Measurements from ENCODE around the gene FADS2.

The FADS2 gene

DNA sequence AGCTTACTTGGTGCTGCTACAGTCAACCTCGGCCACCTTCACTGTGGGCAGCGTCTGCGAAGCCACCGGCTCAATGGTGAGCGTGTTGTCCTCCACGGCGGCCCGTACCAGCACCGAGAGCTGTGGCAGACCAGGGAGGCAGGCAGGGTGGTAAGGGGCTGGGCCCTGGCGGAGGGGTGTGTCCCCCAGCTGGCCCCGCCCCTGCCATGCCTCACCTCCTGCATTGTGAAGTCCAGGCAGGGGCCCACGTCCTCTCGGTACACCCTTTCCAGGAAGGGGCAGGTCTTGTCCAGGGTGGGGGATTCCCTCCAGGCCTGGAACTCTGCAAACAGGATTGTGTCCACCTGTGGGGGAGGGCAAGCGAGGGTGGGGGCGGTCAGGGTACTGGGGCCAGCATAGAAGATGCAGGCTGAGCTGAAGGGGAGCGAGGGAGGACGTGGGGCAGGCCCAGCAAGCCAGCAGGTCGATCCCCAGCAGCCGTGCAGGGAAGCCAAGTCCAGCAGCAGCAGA is 76.5 kb downstream of the FADS2 start:
- DNase-seq, result no peak

DNA sequence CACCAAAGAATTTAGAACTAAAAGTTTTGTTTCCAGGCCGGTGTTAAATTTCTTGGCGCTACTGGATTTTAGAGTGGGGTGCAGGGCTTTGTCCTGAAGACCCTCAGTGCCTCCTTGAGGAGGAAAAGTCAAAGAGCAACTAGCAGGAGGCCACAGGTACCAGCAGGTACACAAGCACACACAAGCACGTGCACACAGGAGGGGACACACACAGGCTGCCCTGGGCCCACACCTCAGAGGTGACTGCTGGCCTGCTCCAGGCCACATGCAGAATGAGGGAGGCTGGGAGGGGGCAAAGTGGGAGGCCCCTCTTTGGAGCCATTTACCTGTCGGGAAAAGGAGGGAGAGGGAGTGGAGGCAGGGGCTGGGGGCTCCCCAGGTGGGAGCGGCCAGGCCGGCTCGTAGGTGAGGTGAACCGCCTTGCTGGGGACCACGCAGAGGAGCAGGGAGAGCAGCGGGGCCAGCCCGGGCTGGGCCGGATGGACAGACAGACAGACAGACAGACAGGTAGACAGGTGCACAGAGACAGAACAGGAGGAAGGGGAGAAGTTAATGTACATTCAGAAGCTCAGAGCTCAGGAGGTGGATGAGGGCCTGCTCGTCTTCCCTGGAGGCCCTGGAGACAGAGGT is 77.1 kb downstream of the FADS2 start:
- DNase-seq, result no peak

DNA sequence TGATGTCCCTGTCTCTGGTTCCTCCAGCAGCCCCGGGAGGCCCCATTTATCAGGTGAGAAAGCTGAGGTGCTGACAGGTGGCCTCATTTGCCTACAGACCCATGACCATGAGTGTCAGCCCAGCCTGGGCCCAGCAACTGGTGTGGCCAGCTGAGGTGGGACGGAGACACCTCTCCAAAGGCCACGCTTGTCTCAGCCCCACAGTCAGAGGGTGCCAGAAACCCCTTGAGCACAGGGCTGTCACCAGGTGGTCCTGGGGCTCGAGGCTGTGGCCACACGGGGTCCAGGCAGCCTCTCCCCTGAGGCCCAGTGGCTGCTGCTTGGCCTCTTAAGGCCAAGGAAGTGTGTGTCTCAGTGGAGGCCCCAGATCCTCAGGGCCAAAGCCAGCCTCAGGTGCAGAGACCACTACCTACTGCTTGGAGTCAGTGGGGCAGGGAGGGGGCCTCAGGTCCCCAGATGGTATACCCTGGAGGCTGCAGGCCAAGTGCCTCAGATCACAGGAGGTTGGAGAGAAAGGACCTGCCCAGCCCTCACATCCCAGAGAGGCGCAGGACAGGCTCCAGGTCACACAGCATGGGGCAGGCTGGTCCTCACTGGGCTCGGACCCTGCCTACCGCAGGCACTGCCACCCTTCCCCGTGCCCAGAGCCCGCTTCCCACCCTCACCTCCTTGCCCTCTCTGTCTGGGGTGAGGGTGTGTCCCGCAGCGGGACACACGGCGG is 77.9 kb downstream of the FADS2 start:
- DNase-seq, result no peak

DNA sequence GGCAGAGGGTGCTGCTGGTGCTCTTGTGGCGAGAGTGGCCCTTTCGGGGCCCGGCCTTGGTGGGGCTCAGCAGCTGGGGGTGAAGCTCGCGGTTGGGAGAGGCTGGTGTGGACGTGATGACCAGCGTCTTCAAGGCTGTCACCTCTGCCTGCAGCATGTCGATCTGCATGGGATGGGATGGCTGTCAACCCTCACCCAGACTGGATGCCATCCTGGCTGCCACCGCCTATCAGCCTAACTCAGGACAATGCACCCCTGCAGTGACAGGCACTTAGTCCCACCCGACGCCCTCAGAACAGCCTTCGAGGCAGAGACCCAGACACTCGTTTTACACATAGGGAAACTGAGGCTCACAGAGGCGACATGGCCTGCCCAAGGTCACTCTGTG is 78.4 kb downstream of the FADS2 start:
- no peak for DNase-seq

DNA sequence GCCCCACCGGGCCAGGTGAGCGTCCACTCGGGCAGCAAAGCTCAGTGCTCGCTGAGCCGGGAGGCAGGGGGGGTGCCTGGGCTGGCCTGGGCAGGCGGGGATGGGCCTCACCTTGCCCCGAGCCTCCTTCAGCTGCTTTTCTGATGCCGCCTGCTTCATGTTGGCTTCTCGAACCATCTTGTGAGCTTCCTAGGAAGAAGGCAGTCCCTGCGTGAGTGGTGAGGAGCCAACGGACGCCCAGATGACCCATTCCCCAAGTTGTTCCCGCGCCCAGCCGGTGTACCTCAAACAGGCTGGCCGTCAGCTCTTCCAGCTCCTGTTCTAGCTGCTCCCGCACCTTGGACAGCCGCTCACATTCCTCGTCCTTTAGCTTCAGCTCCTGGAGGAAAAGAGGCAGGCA is 79.2 kb downstream of the FADS2 start:
- DNase-seq, result no peak

DNA sequence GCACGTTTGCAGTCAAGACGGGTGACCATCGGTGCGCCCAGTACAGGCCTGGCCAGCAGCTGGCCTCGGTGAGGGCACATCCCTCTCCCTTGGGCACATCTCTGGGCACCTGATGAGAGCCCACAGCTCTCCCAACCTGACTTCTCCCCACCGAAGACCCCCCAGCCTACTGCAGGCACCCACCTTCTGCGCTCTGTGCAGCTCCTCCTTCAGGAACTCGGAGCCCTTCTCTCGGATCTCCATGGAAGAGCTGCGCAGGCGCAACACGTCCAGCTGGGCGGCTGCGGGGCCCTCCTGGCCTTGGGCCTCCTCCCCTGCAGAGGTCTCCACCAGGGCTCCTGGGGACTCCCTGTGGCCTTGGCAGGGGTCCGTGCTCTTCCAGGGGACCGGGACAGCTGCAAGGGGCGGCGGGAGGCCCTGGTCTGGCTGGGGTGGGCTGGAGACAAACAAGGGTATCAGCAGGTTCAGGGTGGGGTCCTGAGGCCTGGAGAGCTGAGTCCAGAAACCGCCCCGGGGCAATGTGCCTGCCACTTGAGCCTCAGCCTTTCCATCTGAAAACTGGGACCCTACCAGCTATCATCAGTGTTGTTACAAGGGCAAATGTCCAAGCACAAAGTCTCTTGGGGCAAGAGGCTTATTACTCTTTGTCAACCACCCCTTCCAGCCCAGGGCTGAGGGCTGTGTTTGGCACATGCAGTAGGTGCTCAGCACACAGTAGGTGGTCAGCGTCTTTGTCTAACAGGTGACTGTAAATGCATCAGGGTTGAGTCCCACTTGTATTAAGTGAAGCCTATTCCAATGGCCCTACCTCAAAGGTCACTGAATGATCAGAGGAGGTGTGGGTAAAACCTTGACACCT is 80.0 kb downstream of the FADS2 start:
- DNase-seq, result no peak

DNA sequence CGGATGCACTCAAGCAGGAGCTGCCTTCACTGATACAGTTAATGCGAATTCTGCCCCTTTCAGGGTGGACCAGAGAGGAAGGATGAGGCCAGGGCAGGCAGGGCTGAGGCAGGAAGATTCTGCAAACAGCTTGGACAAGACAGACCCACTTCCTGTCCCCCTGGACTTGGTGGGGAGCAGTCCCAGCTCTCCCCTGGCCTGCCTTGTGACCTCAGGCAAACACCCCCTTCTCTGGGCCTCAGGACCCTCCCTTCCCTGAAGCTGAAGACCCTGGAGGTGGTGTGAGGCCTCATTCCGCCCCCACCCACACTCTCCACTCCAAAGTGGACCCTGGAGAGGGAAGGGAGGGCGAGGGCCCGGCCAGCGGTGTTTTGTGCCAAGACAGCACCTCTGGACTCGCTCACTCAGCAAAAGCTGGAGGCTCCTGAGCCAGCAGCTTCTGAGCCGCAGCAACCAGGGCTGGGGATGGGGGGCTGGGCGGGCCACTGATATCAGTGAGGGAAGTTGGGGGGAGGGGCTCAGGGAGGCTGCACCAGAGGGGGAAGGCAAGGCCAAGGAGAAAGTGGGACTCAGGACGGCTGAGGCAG is 80.7 kb downstream of the FADS2 start:
- DNase-seq, result peak in 20 of 51 donors; percentile 12 to 55 (median 30)

DNA sequence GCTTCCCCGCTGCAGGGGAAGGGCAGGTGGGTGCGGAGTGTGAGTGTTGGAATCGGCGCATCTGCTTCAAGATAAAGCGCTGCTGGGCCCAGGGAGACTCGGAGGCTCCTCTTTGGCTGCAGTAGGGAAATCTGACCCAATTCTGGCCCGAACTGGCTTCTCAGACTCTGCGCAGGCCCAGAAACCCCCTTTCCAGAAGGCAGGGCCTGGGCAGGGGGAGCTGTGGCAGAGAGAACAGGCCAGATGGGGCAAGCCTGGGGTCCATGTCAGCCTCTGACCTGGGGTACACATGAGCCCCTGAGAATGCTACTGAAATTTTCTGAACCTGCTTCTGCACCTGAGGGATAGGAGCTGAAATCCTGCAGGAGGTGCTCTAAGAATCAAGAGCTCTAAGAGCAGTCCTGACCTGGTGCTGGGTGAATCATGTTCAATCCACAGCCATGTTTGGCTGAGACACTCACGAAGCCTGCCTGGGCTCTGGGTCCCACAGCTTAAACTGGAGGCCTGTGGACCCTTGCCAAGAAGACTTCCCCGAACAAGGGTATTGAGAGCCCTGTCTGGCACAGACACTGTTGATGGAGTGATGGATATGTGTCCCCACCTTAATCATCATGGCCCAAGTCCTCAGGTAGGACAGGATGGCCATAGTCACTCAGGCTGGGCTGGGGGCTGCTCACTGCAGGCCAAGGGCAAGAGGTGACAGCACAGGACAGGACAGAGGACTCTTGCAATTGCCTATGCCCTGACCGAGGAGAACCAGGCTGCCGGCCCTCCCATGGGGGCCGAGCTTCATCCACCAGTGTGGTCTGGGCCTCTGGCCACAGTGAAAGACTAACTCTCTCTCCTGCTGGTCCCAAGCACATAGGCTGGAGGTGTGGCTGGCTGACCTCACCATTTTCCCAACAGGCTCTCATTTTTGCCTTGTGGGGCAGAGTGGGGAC is 82.4 kb downstream of the FADS2 start:
- no peak for DNase-seq

DNA sequence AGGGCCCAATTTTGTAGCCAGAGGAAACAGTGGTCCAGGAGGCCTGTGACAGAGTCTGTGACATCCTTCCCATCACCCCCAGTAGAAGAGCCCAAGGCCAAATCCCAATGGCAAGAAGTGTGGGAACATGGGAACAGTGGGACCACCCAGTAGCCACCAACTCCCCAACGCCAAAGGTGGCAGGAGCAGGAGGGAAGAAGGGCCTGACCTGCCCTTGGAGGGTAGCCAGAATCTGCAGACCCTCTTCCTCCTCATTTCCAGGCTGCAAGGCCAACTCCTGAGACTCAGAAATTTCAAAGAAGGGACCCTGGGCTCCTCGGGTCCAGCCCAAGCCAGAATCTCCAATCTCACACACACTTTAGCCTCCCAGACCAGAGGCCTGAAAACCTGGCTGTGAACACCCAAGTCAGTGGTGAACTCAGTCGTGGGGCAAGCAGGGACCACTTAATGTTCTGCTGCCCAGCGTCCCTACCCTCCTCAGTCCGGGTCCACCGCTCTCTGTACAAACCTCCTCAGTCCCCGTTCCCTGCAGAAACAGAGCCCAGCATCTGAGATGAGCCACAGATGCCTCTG is 83.1 kb downstream of the FADS2 start:
- no peak for DNase-seq

DNA sequence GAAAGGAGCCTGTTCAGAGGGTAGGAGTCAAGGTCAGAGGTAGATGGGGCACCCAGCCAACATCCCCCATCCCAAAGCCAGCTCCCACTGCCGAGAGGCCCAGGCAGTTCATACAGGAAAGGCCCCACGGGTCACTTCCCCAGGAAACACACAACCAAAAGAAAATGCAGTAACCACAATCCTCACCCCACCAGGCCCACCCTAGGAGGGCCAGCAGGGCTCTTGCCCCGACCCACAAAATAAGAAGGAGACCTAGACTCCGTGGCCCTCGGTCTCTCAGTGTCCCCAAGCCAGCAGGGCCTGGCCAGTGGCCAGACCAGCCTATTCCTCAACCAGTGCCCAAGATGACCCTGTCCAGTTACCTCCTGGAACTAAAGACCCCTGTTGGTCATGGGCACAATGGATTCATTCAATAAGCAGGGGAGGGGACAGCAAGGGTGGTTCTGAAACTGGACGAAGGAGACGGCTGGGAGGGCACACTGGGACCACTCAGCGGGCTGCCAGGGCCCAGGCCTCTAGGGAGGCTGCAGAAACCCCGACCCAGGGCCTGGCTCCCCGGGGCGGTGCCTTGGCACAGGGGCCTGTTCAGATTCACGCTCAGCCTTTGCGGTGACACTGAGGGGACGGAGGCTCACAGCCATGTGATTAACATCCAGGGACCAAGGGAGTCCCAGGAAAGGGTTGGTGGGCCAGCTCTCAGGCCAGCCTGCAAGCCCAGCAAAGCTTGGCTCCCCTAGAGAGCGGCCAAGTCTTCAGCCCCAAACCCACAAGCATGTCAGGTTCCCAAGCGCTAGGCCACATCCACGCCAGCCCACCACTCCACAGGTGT is 83.8 kb downstream of the FADS2 start:
- DNase-seq, result no peak

DNA sequence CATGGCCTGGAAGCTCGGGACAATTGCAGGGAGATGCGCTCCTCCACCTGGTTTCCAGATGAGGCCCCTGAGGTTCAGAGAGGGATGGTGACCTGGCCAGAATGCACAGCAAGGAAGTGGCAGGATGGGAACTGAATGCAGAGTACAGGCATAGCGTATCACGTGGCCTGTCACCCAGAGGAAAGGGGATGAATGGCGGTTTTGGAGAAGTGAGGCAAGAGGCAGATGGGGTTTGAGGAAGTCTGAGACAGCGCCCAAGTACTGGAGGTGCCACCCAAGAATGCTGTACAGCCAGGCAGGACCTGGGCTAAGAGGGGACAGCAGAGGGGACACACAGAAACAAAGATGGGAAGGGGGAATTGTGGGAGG is 84.4 kb downstream of the FADS2 start:
- peak in 5 of 51 donors; percentile 16 to 38 (median 36) for DNase-seq

DNA sequence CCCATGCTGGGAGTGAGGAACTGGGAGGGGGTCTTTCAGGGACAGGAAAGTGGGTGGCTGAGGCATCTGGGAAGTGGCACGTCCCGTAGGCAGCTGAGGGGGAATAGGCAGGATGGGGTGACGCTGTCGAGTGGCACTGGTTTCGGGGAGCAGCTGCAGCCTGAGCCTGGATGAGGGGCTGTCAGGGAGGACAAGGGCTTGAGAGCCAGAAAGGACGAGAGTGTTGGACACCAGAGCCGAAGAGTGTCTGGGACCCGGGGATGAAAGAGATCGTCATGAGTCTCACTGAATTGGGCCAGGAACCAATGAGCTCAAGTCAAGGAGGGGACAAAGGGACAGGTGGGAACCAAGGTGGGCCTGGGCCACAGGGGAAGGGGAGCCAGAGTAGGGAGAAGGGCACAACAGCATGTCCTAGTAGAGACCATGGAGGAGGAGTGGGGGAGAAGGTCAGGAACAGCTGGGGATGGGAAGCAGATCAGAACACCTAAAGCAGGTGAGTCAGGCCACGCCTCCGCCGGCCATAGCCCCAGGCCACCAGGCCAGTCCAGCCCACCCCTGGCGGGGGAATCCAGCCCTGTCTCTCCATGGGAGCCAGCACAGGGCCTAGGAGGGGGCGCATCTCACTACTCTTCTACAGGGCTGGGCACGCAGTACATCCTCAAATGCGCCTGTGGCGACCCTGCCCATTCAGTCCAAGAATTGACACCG is 85.0 kb downstream of the FADS2 start:
- no peak for DNase-seq

DNA sequence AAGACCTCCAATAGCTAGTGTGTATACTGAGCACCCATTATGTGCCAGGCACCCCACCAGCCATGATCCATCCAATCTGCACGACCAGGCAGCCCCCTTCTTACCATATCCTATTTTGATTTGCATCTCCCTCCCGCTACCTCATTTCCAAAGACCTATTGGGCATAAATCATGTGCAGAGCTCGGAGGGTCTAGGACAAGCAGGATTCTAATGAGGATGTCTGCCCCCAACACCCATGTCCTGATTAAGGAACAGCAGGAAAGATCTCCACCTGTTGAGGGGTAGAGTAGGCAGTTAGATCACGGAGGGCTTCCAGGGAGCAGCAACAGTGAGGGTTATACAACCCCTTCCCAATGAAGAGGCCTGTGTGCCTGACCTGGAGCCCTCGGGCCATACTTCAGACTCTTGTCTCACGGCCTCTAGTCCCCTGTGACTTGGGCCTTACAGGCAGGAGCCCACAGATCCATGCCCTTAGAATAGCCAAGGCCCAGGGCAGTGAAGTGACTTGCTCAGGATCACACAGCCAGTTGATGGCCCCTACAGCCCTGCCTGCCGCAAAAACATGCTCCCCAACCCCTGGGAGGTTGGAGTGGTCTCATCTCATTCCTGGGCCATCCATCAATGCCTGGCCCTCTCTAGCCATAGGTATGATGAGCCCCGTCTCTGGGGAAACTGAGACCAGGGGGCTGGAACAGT is 85.7 kb downstream of the FADS2 start:
- no peak for DNase-seq

DNA sequence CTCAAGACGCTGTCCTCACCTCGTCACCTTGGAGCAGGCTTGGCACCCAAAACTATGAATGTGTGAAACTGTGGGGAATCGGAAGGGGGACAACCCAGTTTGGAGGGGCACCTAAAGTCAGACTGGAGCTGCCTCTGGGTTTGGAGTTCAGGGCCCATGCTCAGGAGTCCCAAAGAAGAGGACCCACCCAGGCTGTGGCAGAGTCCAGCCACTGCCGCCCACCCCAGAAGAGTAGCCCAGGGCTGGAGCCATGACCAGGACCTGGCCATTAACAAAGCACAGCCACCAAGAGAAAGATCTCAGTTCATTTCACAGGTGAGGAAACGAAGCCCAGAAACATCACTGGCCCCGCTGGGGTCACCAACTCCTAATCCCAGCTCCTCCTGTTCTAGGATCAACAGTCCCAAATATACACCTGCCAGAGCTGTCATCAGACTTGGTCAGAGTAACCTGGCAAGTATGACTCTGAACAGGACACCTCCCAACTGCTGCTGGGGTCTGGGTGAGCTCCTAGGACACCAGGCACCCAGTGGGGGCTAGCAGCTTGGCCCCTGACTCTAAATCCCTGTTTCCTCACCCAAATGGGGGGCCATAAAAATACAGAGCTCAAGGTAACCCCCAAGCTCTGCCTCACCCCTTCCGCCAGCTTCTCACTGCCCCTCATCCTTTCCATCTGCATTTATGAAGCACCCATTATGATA is 86.5 kb downstream of the FADS2 start:
- no peak for DNase-seq

DNA sequence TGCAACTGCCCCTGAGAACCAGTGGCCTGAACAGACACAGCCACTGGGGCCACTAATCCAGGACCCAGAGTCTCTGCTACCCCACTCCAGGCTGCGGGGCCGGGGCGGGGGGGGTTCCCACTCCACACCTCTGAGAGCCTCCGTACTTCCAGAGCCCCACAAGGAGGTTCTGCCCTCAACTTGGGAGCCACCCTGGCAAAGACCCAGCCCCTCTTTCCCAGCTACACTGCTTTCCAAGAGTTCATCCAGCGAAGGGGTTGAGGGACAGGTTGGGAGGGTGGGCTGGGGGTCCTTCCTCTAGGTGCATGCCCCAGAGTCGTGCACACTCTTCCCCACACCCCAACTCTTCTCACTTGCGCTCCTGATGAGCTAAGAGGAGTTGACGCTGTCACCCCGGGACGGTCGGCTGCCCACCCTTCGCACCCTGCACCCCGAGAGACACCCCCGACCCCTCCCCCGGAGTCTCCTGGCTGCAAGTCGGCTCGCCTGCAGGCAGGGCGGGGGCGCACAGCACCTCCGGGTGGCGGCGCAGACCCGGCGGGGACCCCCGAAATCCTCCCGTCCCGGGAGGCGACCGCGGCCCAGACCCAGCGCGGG is 88.7 kb downstream of the FADS2 start:
- DNase-seq, result no peak

Data from hypothalamus (tissue), 51 donors.